Gastroesophageal sphincter (tissue), 3 donors: ENCODE results near the gene TTC21A.

ENCODE experiments used
- CTCF ChIP-seq, 4 experiments: fragments of 200-600 bp in 2 of 4; fragments of 450-650 bp in 2 of 4; sonication (generic) in 1 of 4; IDR thresholded peaks; one replicate each; pipeline ENCODE4 v1.5.1; 2017 to 2019; ENCODE audit warnings: antibody characterized with exemption in 4 of 4, mild to moderate bottlenecking in 2 of 4, moderate library complexity in 2 of 4
- POLR2AphosphoS5 ChIP-seq: sonication (generic); formaldehyde crosslinking; IDR thresholded peaks from one replicate; pipeline ENCODE4 v1.6.1; 2017; ENCODE audit warnings: antibody characterized with exemption

GRCh38 chr3:39063143-39063542 lies 44.3 kb upstream of the TTC21A start:
- no peak for TF ChIP-seq CTCF (IDR thresholded peaks at IDR 0.05)
- TF ChIP-seq POLR2AphosphoS5: no peak
